ENCODE results near the gene LRRC7. TPM values are rescaled to one million over a fixed set of nuclear protein-coding genes. Genes with fewer than 3 reads are reported as not detected.

Gene LRRC7
- total RNA-seq, result not detected

- ChIA-PET CTCF (no interaction called here), POLR2A (no interaction called here)
- H3K4me3 Mint-ChIP-seq, result no peak within 1 kb of the TSS
- peaks cover 29% of the 10 kb centered on the region for H3K27me3 Mint-ChIP-seq
- intact Hi-C loops (cut with micrococcal nuclease), result no loop called here
- H3K9me3 Mint-ChIP-seq, result no peaks in the 10 kb centered on the region
- H3K27ac Mint-ChIP-seq, result no peak within 1 kb of the TSS
- peaks cover 3% of the 10 kb centered on the region for H3K36me3 Mint-ChIP-seq
- H3K4me1 Mint-ChIP-seq (ENCODE audit: low read depth), result peaks cover 6% of the 10 kb centered on the region
- no peak for DNase-seq
Measured at GRCh38 chr1:69567652-69568420, at the start of gene LRRC7. LRRC7 (plus strand) TSS chr1:69567922; CDS start chr1:69568640, 718 bp downstream.

GRCh38 chr1:69519006-69519405, 48.7 kb upstream of the LRRC7 start:
- H3K4me1 Mint-ChIP-seq (ENCODE audit: low read depth), result no peaks in the 10 kb centered on the region
- no peak for DNase-seq
- no peak overlapping the region for H3K27ac Mint-ChIP-seq
- H3K4me3 Mint-ChIP-seq, result no peak overlapping the region
- POLR2A ChIA-PET, result no interaction called here
- H3K36me3 Mint-ChIP-seq, result no peaks in the 10 kb centered on the region
- intact Hi-C loops (cut with micrococcal nuclease), result no loop called here
- H3K9me3 Mint-ChIP-seq, result peaks cover 3% of the 10 kb centered on the region
- H3K27me3 Mint-ChIP-seq, result no peaks in the 10 kb centered on the region
- CTCF ChIA-PET, result no interaction called here

- H3K36me3 Mint-ChIP-seq, result no peaks in the 10 kb centered on the region
- POLR2A ChIA-PET, result no interaction called here
- intact Hi-C loops (cut with micrococcal nuclease), result no loop called here
- H3K27ac Mint-ChIP-seq, result no peak overlapping the region
- H3K4me3 Mint-ChIP-seq, result no peak overlapping the region
- no peaks in the 10 kb centered on the region for H3K27me3 Mint-ChIP-seq
- peaks cover 6% of the 10 kb centered on the region for H3K9me3 Mint-ChIP-seq
- CTCF ChIA-PET, result no interaction called here
- no peak for DNase-seq
- no peaks in the 10 kb centered on the region for H3K4me1 Mint-ChIP-seq (ENCODE audit: low read depth)
Measured at GRCh38 chr1:69520326-69520725, 47.4 kb upstream of the LRRC7 start.

GRCh38 chr1:69523032-69523431, 44.7 kb upstream of the LRRC7 start:
- POLR2A ChIA-PET, result interaction anchor here (0.6 kb wide), 1 partner anchor 152 kb away, joined by 3 read pairs; no protein-coding TSS in a partner anchor
- no peak for DNase-seq
- H3K4me3 Mint-ChIP-seq, result no peak overlapping the region
- peaks cover 10% of the 10 kb centered on the region for H3K9me3 Mint-ChIP-seq
- intact Hi-C loops (cut with micrococcal nuclease), result no loop called here
- H3K27me3 Mint-ChIP-seq, result no peaks in the 10 kb centered on the region
- no peaks in the 10 kb centered on the region for H3K36me3 Mint-ChIP-seq
- no peaks in the 10 kb centered on the region for H3K4me1 Mint-ChIP-seq (ENCODE audit: low read depth)
- no peak overlapping the region for H3K27ac Mint-ChIP-seq
- CTCF ChIA-PET, result no interaction called here

GRCh38 chr1:69523461-69523860, 44.3 kb upstream of the LRRC7 start:
- Mint-ChIP-seq H3K9me3 (peaks cover 10% of the 10 kb centered on the region), H3K36me3 (no peaks in the 10 kb centered on the region), H3K27ac (no peak overlapping the region), H3K4me1 (ENCODE audit: low read depth) (no peaks in the 10 kb centered on the region), H3K4me3 (no peak overlapping the region), H3K27me3 (no peaks in the 10 kb centered on the region)
- CTCF ChIA-PET, result no interaction called here
- intact Hi-C loops (cut with micrococcal nuclease), result no loop called here
- POLR2A ChIA-PET, result interaction anchor here (0.6 kb wide), 1 partner anchor 153 kb away, joined by 3 read pairs; no protein-coding TSS in a partner anchor
- DNase-seq, result no peak

GRCh38 chr1:69524015-69524414, 43.7 kb upstream of the LRRC7 start:
- DNase-seq, result no peak
- peaks cover 10% of the 10 kb centered on the region for H3K9me3 Mint-ChIP-seq
- H3K27ac Mint-ChIP-seq, result no peak overlapping the region
- CTCF ChIA-PET, result no interaction called here
- no peak overlapping the region for H3K4me3 Mint-ChIP-seq
- no peaks in the 10 kb centered on the region for H3K27me3 Mint-ChIP-seq
- POLR2A ChIA-PET, result no interaction called here
- no peaks in the 10 kb centered on the region for H3K4me1 Mint-ChIP-seq (ENCODE audit: low read depth)
- intact Hi-C loops (cut with micrococcal nuclease), result no loop called here
- H3K36me3 Mint-ChIP-seq, result no peaks in the 10 kb centered on the region

GRCh38 chr1:69527273-69527672, 40.4 kb upstream of the LRRC7 start:
- POLR2A ChIA-PET, result no interaction called here
- CTCF ChIA-PET, result no interaction called here
- DNase-seq, result no peak
- H3K27me3 Mint-ChIP-seq, result no peaks in the 10 kb centered on the region
- intact Hi-C loops (cut with micrococcal nuclease), result no loop called here
- H3K9me3 Mint-ChIP-seq, result peaks cover 13% of the 10 kb centered on the region
- no peaks in the 10 kb centered on the region for H3K4me1 Mint-ChIP-seq (ENCODE audit: low read depth)
- H3K36me3 Mint-ChIP-seq, result no peaks in the 10 kb centered on the region
- H3K27ac Mint-ChIP-seq, result no peak overlapping the region
- H3K4me3 Mint-ChIP-seq, result no peak overlapping the region

- no peak for DNase-seq
- no peak overlapping the region for H3K4me3 Mint-ChIP-seq
- intact Hi-C loops (cut with micrococcal nuclease), result no loop called here
- H3K36me3 Mint-ChIP-seq, result no peaks in the 10 kb centered on the region
- H3K9me3 Mint-ChIP-seq, result peaks cover 13% of the 10 kb centered on the region
- POLR2A ChIA-PET, result no interaction called here
- no peaks in the 10 kb centered on the region for H3K4me1 Mint-ChIP-seq (ENCODE audit: low read depth)
- CTCF ChIA-PET, result interaction anchor here (0.5 kb wide), 1 partner anchor 1461 kb away, joined by 3 read pairs; no protein-coding TSS in a partner anchor
- H3K27me3 Mint-ChIP-seq, result no peaks in the 10 kb centered on the region
- H3K27ac Mint-ChIP-seq, result no peak overlapping the region
Measured at GRCh38 chr1:69528376-69528775, 39.3 kb upstream of the LRRC7 start.

GRCh38 chr1:69533343-69533742, 34.4 kb upstream of the LRRC7 start:
- H3K9me3 Mint-ChIP-seq, result peaks cover 9% of the 10 kb centered on the region
- no peaks in the 10 kb centered on the region for H3K27me3 Mint-ChIP-seq
- ChIA-PET POLR2A (no interaction called here), CTCF (no interaction called here)
- no peaks in the 10 kb centered on the region for H3K36me3 Mint-ChIP-seq
- no peaks in the 10 kb centered on the region for H3K4me1 Mint-ChIP-seq (ENCODE audit: low read depth)
- no peak for DNase-seq
- intact Hi-C loops (cut with micrococcal nuclease), result no loop called here
- H3K27ac Mint-ChIP-seq, result no peak overlapping the region
- H3K4me3 Mint-ChIP-seq, result no peak overlapping the region

- H3K4me1 Mint-ChIP-seq (ENCODE audit: low read depth), result no peaks in the 10 kb centered on the region
- H3K27me3 Mint-ChIP-seq, result no peaks in the 10 kb centered on the region
- H3K27ac Mint-ChIP-seq, result no peak overlapping the region
- DNase-seq, result no peak
- H3K36me3 Mint-ChIP-seq, result no peaks in the 10 kb centered on the region
- no peak overlapping the region for H3K4me3 Mint-ChIP-seq
- intact Hi-C loops (cut with micrococcal nuclease), result no loop called here
- ChIA-PET CTCF (no interaction called here), POLR2A (no interaction called here)
- H3K9me3 Mint-ChIP-seq, result peaks cover 9% of the 10 kb centered on the region
Measured at GRCh38 chr1:69534829-69535228, 32.9 kb upstream of the LRRC7 start.

GRCh38 chr1:69535490-69535889, 32.2 kb upstream of the LRRC7 start:
- no peaks in the 10 kb centered on the region for H3K27me3 Mint-ChIP-seq
- no peaks in the 10 kb centered on the region for H3K4me1 Mint-ChIP-seq (ENCODE audit: low read depth)
- ChIA-PET POLR2A (no interaction called here), CTCF (no interaction called here)
- intact Hi-C loops (cut with micrococcal nuclease), result no loop called here
- no peak overlapping the region for H3K27ac Mint-ChIP-seq
- no peak overlapping the region for H3K4me3 Mint-ChIP-seq
- peaks cover 9% of the 10 kb centered on the region for H3K9me3 Mint-ChIP-seq
- H3K36me3 Mint-ChIP-seq, result no peaks in the 10 kb centered on the region
- DNase-seq, result no peak

GRCh38 chr1:69540052-69540451, 27.7 kb upstream of the LRRC7 start:
- ChIA-PET CTCF (no interaction called here), POLR2A (no interaction called here)
- Mint-ChIP-seq H3K9me3 (peaks cover 3% of the 10 kb centered on the region), H3K27me3 (no peaks in the 10 kb centered on the region), H3K4me3 (no peak overlapping the region), H3K27ac (no peak overlapping the region), H3K36me3 (no peaks in the 10 kb centered on the region), H3K4me1 (ENCODE audit: low read depth) (no peaks in the 10 kb centered on the region)
- DNase-seq, result no peak
- intact Hi-C loops (cut with micrococcal nuclease), result no loop called here

GRCh38 chr1:69551476-69552324, 16.0 kb upstream of the LRRC7 start:
- no peak overlapping the region for H3K27ac Mint-ChIP-seq
- no peaks in the 10 kb centered on the region for H3K4me1 Mint-ChIP-seq (ENCODE audit: low read depth)
- CTCF ChIA-PET, result no interaction called here
- no peaks in the 10 kb centered on the region for H3K27me3 Mint-ChIP-seq
- no peaks in the 10 kb centered on the region for H3K9me3 Mint-ChIP-seq
- POLR2A ChIA-PET, result no interaction called here
- no peak for DNase-seq
- H3K4me3 Mint-ChIP-seq, result no peak overlapping the region
- H3K36me3 Mint-ChIP-seq, result no peaks in the 10 kb centered on the region
- intact Hi-C loops (cut with micrococcal nuclease), result no loop called here

Measured in activated CD4-positive, alpha-beta memory T cell treated with anti-CD3 and anti-CD28 coated beads for 36 hours (primary cell).